Measurements from ENCODE around the gene C6orf163. TPM values are rescaled to one million over a fixed set of nuclear protein-coding genes. Genes with fewer than 3 reads are reported as not detected.

C6orf163 gene
- total RNA-seq, 4 donors from 2014 or later: 0.81 to 5.0 (median 1.6) TPM; not detected in 1

GRCh38 chr6:87366072-87366827 lies 21.6 kb downstream of the C6orf163 start:
- no peak for ATAC-seq
- no peak overlapping the region for H3K4me3 ChIP-seq
- H3K27ac ChIP-seq: no peak overlapping the region
- H3K4me1 ChIP-seq: no peaks in the 10 kb centered on the region
- no peaks in the 10 kb centered on the region for H3K9me3 ChIP-seq
- TF ChIP-seq EP300 (IDR thresholded peaks at IDR 0.05) (no peak), POLR2A (IDR thresholded peaks at IDR 0.05) (no peak), POLR2AphosphoS5 (IDR thresholded peaks at IDR 0.05) (no peak)
- no peaks in the 10 kb centered on the region for H3K27me3 ChIP-seq
- H3K36me3 ChIP-seq: no peaks in the 10 kb centered on the region
- 87 to 100% methylated on average over 1 to 3 of the region's 4 CpGs for WGBS, 2 donors (ENCODE audit: low coverage in 1 of 2)

GRCh38 chr6:87366899-87367298 lies 22.3 kb downstream of the C6orf163 start:
- no peak for ATAC-seq
- Histone ChIP-seq H3K4me1 (no peaks in the 10 kb centered on the region), H3K4me3 (no peak overlapping the region), H3K36me3 (no peaks in the 10 kb centered on the region), H3K9me3 (no peaks in the 10 kb centered on the region), H3K27ac (no peak overlapping the region), H3K27me3 (no peaks in the 10 kb centered on the region)
- WGBS, 2 donors (ENCODE audit: low coverage in 1 of 2): 57 to 100% methylated on average over 1 to 3 of the region's 3 CpGs
- TF ChIP-seq POLR2A (IDR thresholded peaks at IDR 0.05) (no peak), POLR2AphosphoS5 (IDR thresholded peaks at IDR 0.05) (no peak), EP300 (IDR thresholded peaks at IDR 0.05) (no peak)
- TF ChIP-seq, protein P1, sequence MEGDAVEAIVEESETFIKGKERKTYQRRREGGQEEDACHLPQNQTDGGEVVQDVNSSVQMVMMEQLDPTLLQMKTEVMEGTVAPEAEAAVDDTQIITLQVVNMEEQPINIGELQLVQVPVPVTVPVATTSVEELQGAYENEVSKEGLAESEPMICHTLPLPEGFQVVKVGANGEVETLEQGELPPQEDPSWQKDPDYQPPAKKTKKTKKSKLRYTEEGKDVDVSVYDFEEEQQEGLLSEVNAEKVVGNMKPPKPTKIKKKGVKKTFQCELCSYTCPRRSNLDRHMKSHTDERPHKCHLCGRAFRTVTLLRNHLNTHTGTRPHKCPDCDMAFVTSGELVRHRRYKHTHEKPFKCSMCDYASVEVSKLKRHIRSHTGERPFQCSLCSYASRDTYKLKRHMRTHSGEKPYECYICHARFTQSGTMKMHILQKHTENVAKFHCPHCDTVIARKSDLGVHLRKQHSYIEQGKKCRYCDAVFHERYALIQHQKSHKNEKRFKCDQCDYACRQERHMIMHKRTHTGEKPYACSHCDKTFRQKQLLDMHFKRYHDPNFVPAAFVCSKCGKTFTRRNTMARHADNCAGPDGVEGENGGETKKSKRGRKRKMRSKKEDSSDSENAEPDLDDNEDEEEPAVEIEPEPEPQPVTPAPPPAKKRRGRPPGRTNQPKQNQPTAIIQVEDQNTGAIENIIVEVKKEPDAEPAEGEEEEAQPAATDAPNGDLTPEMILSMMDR (IDR thresholded peaks at IDR 0.05): no peak

DNA sequence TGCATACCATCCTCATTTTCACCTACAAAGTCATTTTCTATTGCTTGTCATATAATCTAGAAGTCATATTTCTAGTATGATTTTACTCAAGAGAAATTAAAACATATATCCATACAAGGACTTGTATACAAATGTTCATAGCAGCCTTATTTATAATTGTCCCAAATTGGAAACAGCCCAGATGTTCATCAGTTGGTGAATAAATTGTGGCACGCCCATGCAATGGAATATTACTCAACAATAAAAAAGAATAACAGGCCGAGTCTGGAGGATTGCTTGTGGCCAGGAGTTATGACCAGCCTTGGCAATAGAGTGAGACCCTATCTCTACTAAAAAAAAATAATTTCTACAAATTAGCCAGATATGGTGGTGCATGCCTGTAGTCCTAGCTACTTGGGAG lies 28.8 kb downstream of the C6orf163 start:
- Histone ChIP-seq H3K4me3 (no peak overlapping the region), H3K4me1 (no peaks in the 10 kb centered on the region), H3K27ac (no peak overlapping the region), H3K27me3 (no peaks in the 10 kb centered on the region), H3K9me3 (no peaks in the 10 kb centered on the region), H3K36me3 (no peaks in the 10 kb centered on the region)
- TF ChIP-seq POLR2A (IDR thresholded peaks at IDR 0.05) (no peak), EP300 (IDR thresholded peaks at IDR 0.05) (no peak), POLR2AphosphoS5 (IDR thresholded peaks at IDR 0.05) (no peak)
- TF ChIP-seq, protein P1 (IDR thresholded peaks at IDR 0.05): no peak
- ATAC-seq: no peak
- WGBS, 2 donors (ENCODE audit: low coverage in 1 of 2): 94 to 100% methylated on average over 2 of the region's 2 CpGs

DNA sequence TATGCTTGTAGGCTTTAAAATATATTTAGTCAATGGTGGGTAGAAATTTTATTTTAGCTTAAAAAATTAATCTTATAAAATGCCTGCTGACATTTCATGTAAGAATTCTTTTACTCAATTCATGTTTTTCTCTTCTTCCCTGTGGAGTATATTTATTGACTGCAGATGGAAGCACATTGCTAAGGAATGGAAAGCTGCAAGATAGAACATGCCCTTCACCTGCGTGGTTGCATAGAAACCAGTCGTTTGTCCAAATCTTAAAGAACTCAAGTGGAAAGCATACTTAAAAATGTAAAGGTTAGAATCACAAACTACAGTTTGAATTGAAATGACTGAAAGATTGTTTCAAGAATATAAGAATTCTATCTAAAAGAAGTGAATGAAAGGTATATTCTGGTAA lies 30.7 kb downstream of the C6orf163 start:
- no peaks in the 10 kb centered on the region for H3K27me3 ChIP-seq
- no peaks in the 10 kb centered on the region for H3K36me3 ChIP-seq
- 80 to 100% methylated on average over 2 of the region's 2 CpGs for WGBS, 2 donors (ENCODE audit: low coverage in 1 of 2)
- H3K9me3 ChIP-seq: no peaks in the 10 kb centered on the region
- H3K4me1 ChIP-seq: no peaks in the 10 kb centered on the region
- H3K27ac ChIP-seq: no peak overlapping the region
- ATAC-seq: no peak
- no peak overlapping the region for H3K4me3 ChIP-seq
- TF ChIP-seq POLR2AphosphoS5 (IDR thresholded peaks at IDR 0.05): no peak
- TF ChIP-seq EP300 (IDR thresholded peaks at IDR 0.05): no peak

- 83 to 94% methylated on average over 1 to 2 of the region's 2 CpGs for WGBS, 2 donors (ENCODE audit: low coverage in 1 of 2)
- no peak for TF ChIP-seq POLR2A (IDR thresholded peaks at IDR 0.05)
- no peak for TF ChIP-seq POLR2AphosphoS5 (IDR thresholded peaks at IDR 0.05)
- TF ChIP-seq EP300 (IDR thresholded peaks at IDR 0.05): no peak
- TF ChIP-seq, protein P1 (IDR thresholded peaks at IDR 0.05): no peak
- Histone ChIP-seq H3K4me1 (no peaks in the 10 kb centered on the region), H3K27me3 (no peaks in the 10 kb centered on the region), H3K36me3 (no peaks in the 10 kb centered on the region), H3K27ac (no peak overlapping the region), H3K9me3 (no peaks in the 10 kb centered on the region), H3K4me3 (no peak overlapping the region)
- ATAC-seq: no peak
These were observed 32.0 kb downstream of the C6orf163 start for GRCh38 chr6:87376643-87377042.

GRCh38 chr6:87378947-87379346 lies 34.3 kb downstream of the C6orf163 start:
- Histone ChIP-seq H3K4me3 (no peak overlapping the region), H3K9me3 (no peaks in the 10 kb centered on the region), H3K27me3 (no peaks in the 10 kb centered on the region), H3K4me1 (no peaks in the 10 kb centered on the region), H3K36me3 (no peaks in the 10 kb centered on the region), H3K27ac (no peak overlapping the region)
- WGBS, 2 donors (ENCODE audit: low coverage in 1 of 2): 80 to 83% methylated on average over 2 to 4 of the region's 4 CpGs
- no peak for ATAC-seq
- TF ChIP-seq POLR2A (IDR thresholded peaks at IDR 0.05): no peak
- TF ChIP-seq, protein P1 (IDR thresholded peaks at IDR 0.05): no peak
- no peak for TF ChIP-seq EP300 (IDR thresholded peaks at IDR 0.05)
- no peak for TF ChIP-seq POLR2AphosphoS5 (IDR thresholded peaks at IDR 0.05)

Data from gastroesophageal sphincter (tissue), 4 donors.